ENCODE measurements around the gene NTF4. TPM values are rescaled to one million over a fixed set of nuclear protein-coding genes. Genes with fewer than 3 reads are reported as not detected.

Gene NTF4
- total and polyA plus RNA-seq, 2 of the 8 experiments (the other 6 are each of a cell fraction or from before 2014, with no cell fraction given), result 3.1 to 6.5 TPM

DNA sequence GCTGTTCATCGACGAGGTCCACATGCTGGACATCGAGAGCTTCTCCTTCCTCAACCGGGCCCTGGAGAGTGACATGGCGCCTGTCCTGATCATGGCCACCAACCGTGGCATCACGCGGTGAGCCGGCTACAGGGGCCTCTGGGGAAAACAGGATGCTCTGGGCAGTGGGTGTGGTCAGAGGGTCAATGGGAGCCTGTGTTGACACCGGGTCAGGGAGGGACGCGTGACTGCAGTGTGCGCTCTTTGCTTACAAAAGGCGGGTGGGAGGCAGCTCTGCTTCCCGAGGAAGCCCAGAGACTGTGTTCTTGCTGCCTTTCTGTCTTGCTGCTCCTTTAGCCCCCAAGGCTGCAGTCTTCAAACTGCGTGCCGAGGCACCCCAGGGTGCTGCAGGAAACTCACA, 53.4 kb downstream of the NTF4 start (continued):
- TF ChIP-seq, protein P1, sequence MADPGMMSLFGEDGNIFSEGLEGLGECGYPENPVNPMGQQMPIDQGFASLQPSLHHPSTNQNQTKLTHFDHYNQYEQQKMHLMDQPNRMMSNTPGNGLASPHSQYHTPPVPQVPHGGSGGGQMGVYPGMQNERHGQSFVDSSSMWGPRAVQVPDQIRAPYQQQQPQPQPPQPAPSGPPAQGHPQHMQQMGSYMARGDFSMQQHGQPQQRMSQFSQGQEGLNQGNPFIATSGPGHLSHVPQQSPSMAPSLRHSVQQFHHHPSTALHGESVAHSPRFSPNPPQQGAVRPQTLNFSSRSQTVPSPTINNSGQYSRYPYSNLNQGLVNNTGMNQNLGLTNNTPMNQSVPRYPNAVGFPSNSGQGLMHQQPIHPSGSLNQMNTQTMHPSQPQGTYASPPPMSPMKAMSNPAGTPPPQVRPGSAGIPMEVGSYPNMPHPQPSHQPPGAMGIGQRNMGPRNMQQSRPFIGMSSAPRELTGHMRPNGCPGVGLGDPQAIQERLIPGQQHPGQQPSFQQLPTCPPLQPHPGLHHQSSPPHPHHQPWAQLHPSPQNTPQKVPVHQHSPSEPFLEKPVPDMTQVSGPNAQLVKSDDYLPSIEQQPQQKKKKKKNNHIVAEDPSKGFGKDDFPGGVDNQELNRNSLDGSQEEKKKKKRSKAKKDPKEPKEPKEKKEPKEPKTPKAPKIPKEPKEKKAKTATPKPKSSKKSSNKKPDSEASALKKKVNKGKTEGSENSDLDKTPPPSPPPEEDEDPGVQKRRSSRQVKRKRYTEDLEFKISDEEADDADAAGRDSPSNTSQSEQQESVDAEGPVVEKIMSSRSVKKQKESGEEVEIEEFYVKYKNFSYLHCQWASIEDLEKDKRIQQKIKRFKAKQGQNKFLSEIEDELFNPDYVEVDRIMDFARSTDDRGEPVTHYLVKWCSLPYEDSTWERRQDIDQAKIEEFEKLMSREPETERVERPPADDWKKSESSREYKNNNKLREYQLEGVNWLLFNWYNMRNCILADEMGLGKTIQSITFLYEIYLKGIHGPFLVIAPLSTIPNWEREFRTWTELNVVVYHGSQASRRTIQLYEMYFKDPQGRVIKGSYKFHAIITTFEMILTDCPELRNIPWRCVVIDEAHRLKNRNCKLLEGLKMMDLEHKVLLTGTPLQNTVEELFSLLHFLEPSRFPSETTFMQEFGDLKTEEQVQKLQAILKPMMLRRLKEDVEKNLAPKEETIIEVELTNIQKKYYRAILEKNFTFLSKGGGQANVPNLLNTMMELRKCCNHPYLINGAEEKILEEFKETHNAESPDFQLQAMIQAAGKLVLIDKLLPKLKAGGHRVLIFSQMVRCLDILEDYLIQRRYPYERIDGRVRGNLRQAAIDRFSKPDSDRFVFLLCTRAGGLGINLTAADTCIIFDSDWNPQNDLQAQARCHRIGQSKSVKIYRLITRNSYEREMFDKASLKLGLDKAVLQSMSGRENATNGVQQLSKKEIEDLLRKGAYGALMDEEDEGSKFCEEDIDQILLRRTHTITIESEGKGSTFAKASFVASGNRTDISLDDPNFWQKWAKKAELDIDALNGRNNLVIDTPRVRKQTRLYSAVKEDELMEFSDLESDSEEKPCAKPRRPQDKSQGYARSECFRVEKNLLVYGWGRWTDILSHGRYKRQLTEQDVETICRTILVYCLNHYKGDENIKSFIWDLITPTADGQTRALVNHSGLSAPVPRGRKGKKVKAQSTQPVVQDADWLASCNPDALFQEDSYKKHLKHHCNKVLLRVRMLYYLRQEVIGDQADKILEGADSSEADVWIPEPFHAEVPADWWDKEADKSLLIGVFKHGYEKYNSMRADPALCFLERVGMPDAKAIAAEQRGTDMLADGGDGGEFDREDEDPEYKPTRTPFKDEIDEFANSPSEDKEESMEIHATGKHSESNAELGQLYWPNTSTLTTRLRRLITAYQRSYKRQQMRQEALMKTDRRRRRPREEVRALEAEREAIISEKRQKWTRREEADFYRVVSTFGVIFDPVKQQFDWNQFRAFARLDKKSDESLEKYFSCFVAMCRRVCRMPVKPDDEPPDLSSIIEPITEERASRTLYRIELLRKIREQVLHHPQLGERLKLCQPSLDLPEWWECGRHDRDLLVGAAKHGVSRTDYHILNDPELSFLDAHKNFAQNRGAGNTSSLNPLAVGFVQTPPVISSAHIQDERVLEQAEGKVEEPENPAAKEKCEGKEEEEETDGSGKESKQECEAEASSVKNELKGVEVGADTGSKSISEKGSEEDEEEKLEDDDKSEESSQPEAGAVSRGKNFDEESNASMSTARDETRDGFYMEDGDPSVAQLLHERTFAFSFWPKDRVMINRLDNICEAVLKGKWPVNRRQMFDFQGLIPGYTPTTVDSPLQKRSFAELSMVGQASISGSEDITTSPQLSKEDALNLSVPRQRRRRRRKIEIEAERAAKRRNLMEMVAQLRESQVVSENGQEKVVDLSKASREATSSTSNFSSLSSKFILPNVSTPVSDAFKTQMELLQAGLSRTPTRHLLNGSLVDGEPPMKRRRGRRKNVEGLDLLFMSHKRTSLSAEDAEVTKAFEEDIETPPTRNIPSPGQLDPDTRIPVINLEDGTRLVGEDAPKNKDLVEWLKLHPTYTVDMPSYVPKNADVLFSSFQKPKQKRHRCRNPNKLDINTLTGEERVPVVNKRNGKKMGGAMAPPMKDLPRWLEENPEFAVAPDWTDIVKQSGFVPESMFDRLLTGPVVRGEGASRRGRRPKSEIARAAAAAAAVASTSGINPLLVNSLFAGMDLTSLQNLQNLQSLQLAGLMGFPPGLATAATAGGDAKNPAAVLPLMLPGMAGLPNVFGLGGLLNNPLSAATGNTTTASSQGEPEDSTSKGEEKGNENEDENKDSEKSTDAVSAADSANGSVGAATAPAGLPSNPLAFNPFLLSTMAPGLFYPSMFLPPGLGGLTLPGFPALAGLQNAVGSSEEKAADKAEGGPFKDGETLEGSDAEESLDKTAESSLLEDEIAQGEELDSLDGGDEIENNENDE (IDR thresholded peaks at IDR 0.05; ENCODE audit: insufficient replicate concordance, low read length), result no peak
- TF ChIP-seq SRF (IDR thresholded peaks at IDR 0.05; ENCODE audit: low read depth, low read length), result no peak
- TF ChIP-seq PHF8 (conservative IDR thresholded peaks at IDR 0.05; ENCODE audit: low read depth, low read length), result no peak
- TF ChIP-seq EP300 (IDR thresholded peaks at IDR 0.05; ENCODE audit: borderline replicate concordance in 1 of 2, low read depth in 2 of 2, low read length in 2 of 2), result no peak
- TF ChIP-seq FOSL1 (IDR thresholded peaks at IDR 0.05; ENCODE audit: insufficient read depth, low read depth, low read length), result no peak
- TF ChIP-seq ASH2L (IDR thresholded peaks at IDR 0.05; ENCODE audit: low read length), result no peak
- TF ChIP-seq CHD1 (IDR thresholded peaks at IDR 0.05; ENCODE audit: low read depth, low read length), result no peak

All from H1 (cell line).